Testis (tissue), 3 donors: Measurements from ENCODE around the gene RSPRY1. TPM values are rescaled to one million over a fixed set of nuclear protein-coding genes. Genes with fewer than 3 reads are reported as not detected.

Experiments used
- DNase-seq: peaks from one replicate; pipeline ENCODE4 v3.0.0-alpha.2; 2019
- H3K27ac ChIP-seq, 2 donors: fragments of 200-600 bp; sonication (generic); one replicate each; pipeline ENCODE4 v1.5.1; 2019
- H3K27me3 ChIP-seq: fragments of 200-600 bp; sonication (generic); one replicate; pipeline ENCODE4 v1.5.1; 2019
- H3K36me3 ChIP-seq: fragments of 200-600 bp; sonication (generic); one replicate; pipeline ENCODE4 v1.5.1; 2017; ENCODE audit warnings: low read depth; ENCODE audit errors: missing control alignments
- H3K4me1 ChIP-seq: fragments of 200-600 bp; sonication (generic); one replicate; pipeline ENCODE4 v1.5.1; 2019
- H3K4me3 ChIP-seq, 2 donors: fragments of 200-600 bp; sonication (generic); one replicate each; pipeline ENCODE4 v1.5.1; 2017 to 2019
- H3K9me3 ChIP-seq: fragments of 200-600 bp; sonication (generic); one replicate; pipeline ENCODE4 v1.5.1; 2017
- POLR2A ChIP-seq: fragments of 450-650 bp; IDR thresholded peaks from one replicate; pipeline ENCODE4 v1.6.1; 2017; ENCODE audit warnings: antibody characterized with exemption, mild to moderate bottlenecking, moderate library complexity
- WGBS, 2 donors: methylation state at CpG; one replicate each; pipeline ENCODE4 v1.1.5; 2018; 5-methylcytosine and 5-hydroxymethylcytosine counted together
- intact Hi-C: fragments of 100-400 bp; cut with DNase I; formaldehyde crosslinking; loops from one replicate; pipeline ENCODE4 v1.15.1; 2023; ENCODE audit warnings: low total_unique reads
- polyA plus RNA-seq: library from polyadenylated mRNA; stranded (reverse); fragments of 350-450 nt; fragmentation: Illumina TruSeq; extraction: RNeasy Lipid Tissue Mini Kit (QIAGEN cat#74804); gene quantifications from one replicate; pipeline ENCODE4 v1.2.3, GENCODE V29; 2014; ENCODE audit warnings: low read depth, low replicate concordance; ENCODE audit not compliant: insufficient read depth
- total RNA-seq, 2 donors: library from RNA; depleted of rRNA; stranded (reverse); fragments of >200 nt; gene quantifications; one replicate each; pipeline ENCODE4 v1.2.3, GENCODE V29; 2016
- TF ChIP-seq, protein P1 (sequence below), 3 experiments: fragments of 450-650 bp in 2 of 3; fragments of 200-600 bp in 1 of 3; sonication (generic) in 1 of 3; IDR thresholded peaks; one replicate each; pipeline ENCODE4 v1.5.1; 2016 to 2019; ENCODE audit warnings: antibody characterized with exemption in 3 of 3, mild to moderate bottlenecking in 2 of 3, moderate library complexity in 1 of 3

Gene RSPRY1
- total and polyA plus RNA-seq, 3 donors from 2014 or later = 53.0 to 81.2 (median 73.3) TPM

- TF ChIP-seq, protein P1, sequence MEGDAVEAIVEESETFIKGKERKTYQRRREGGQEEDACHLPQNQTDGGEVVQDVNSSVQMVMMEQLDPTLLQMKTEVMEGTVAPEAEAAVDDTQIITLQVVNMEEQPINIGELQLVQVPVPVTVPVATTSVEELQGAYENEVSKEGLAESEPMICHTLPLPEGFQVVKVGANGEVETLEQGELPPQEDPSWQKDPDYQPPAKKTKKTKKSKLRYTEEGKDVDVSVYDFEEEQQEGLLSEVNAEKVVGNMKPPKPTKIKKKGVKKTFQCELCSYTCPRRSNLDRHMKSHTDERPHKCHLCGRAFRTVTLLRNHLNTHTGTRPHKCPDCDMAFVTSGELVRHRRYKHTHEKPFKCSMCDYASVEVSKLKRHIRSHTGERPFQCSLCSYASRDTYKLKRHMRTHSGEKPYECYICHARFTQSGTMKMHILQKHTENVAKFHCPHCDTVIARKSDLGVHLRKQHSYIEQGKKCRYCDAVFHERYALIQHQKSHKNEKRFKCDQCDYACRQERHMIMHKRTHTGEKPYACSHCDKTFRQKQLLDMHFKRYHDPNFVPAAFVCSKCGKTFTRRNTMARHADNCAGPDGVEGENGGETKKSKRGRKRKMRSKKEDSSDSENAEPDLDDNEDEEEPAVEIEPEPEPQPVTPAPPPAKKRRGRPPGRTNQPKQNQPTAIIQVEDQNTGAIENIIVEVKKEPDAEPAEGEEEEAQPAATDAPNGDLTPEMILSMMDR (IDR thresholded peaks at IDR 0.05) = no peak
- TF ChIP-seq POLR2A = no peak
- DNase-seq = no peak
- intact Hi-C loops = no loop called here
- H3K4me3 ChIP-seq = no peak overlapping the region
- H3K27ac ChIP-seq = no peak overlapping the region
- no peaks in the 10 kb centered on the region for H3K9me3 ChIP-seq
- 80 to 95% methylated on average over 4 of the region's 4 CpGs for WGBS, 2 donors
- H3K27me3 ChIP-seq = no peaks in the 10 kb centered on the region
- H3K4me1 ChIP-seq = no peaks in the 10 kb centered on the region
- no peaks in the 10 kb centered on the region for H3K36me3 ChIP-seq
These were observed 40.8 kb downstream of the RSPRY1 start for GRCh38 chr16:57226701-57227621.

DNA sequence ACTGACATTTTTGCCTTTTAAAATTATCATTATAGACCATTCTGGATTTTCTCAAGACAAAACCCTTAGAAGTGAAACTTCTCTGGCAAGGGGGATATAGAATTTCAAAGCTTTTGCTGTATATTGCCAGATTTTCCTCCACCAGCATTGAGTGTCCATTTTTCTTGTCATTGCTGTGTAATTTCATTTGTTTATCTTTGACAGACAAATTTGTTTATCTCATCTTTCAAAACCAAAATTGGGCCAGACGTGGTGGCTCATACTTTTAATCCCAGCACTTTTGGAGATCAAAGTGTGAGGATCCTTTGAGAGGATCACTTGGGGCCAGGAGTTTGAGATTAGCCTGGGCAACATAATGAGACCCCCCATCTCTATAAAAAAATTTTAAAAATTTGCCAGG lies 43.0 kb downstream of the RSPRY1 start:
- no peaks in the 10 kb centered on the region for H3K36me3 ChIP-seq
- H3K27ac ChIP-seq = no peak overlapping the region
- TF ChIP-seq, protein P1 (IDR thresholded peaks at IDR 0.05) = no peak
- no peak for TF ChIP-seq POLR2A
- whole genome bisulfite sequencing, 2 donors = 82 to 94% methylated on average over 1 of the region's 1 CpG
- H3K4me3 ChIP-seq = no peak overlapping the region
- H3K27me3 ChIP-seq = no peaks in the 10 kb centered on the region
- no peaks in the 10 kb centered on the region for H3K9me3 ChIP-seq
- H3K4me1 ChIP-seq = no peaks in the 10 kb centered on the region
- DNase-seq = no peak
- intact Hi-C loops = no loop called here

GRCh38 chr16:57231821-57232350 lies 45.8 kb downstream of the RSPRY1 start:
- Histone ChIP-seq H3K27me3 (no peaks in the 10 kb centered on the region), H3K4me3 (no peak overlapping the region), H3K27ac (no peak overlapping the region), H3K9me3 (no peaks in the 10 kb centered on the region), H3K36me3 (peaks cover 4% of the 10 kb centered on the region), H3K4me1 (no peaks in the 10 kb centered on the region)
- no peak for DNase-seq
- intact Hi-C loops = no loop called here
- TF ChIP-seq, protein P1 (IDR thresholded peaks at IDR 0.05) = no peak
- no peak for TF ChIP-seq POLR2A
- 62 to 91% methylated on average over 3 of the region's 3 CpGs for WGBS, 2 donors

GRCh38 chr16:57233944-57234706 lies 48.0 kb downstream of the RSPRY1 start:
- Histone ChIP-seq H3K4me3 (no peak overlapping the region), H3K9me3 (no peaks in the 10 kb centered on the region), H3K27me3 (no peaks in the 10 kb centered on the region), H3K4me1 (no peaks in the 10 kb centered on the region), H3K36me3 (peaks cover 4% of the 10 kb centered on the region), H3K27ac (no peak overlapping the region)
- intact Hi-C loops = no loop called here
- 71 to 76% methylated on average over 9 of the region's 9 CpGs for WGBS, 2 donors
- DNase-seq = no peak
- TF ChIP-seq, protein P1 (IDR thresholded peaks at IDR 0.05) = no peak
- TF ChIP-seq POLR2A = no peak
